ENCODE measurements around the gene CPLANE1.
A peak's percentile ranks its signal among the peaks of the same experiment; 100 is the strongest.
"Not testable (repeated sequence)": the region's sequence is repeated elsewhere in the genome, so short reads cannot be mapped to it uniquely, and the experiment has no call there.

CPLANE1 gene

DNA sequence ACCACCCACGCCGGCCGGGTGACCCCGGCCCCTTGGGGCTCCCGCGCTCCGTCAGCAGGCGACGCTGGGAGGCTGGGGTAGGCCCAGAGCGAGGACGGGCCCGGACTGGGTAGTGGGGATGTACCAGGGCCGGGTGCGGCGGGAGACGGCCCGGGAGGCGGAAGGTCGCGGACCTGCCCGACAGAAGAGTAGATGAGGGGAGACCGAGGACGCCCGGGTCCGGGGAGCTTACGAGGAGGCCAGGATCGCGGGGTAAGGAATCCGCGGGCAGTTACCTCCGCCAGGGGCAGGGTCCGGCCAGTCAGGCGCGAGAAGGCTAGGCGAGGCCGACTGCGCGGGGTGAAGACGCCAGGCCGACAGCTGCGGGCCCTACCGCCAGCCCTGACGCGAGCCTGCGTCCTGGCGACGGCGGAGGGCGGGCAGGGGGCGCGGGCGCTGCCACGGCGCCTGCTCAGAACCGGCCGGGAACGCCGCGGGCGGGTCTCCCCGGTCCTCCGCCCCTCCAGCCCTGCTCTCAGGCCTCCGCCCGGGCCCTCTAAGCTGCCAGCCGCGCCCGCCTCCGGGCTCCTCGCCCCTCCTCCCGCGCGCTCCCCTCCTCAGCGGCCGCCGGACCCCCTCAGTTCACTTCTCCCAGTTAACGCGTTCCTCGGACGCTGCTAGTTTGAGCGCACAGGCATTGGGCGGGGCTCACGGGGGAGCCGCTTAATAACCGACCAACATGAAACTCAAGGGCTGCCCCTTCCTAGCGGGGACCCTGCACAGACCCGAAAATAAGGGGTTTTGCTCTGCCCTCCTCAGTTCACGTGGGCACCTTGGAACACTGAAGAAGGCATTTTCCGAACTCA, at the start of gene CPLANE1:
Gene CPLANE1 (minus strand): TSS at position 407 of the 845 bp plus-strand sequence. CDS start 1,678 bp downstream, outside the sequence.
- H3K36me3 ChIP-seq (ENCODE audit: control insufficient read depth, insufficient read depth, low read length), result no peaks in the 10 kb centered on the region
- H3K9me3 ChIP-seq (ENCODE audit: control insufficient read depth, insufficient read depth, low read length), result no peaks in the 10 kb centered on the region
- peaks cover 8% of the 10 kb centered on the region; the same call in 1 of the 2 replicates for H3K4me1 ChIP-seq (ENCODE audit: control insufficient read depth, insufficient read depth, low read length)
- H3K4me3 ChIP-seq (ENCODE audit: low read depth, low read length), result peak within 1 kb of the TSS; percentile 81
- H3K27ac ChIP-seq (ENCODE audit: low read depth, low read length), result peak within 1 kb of the TSS; percentile 87
- H3K9ac ChIP-seq (ENCODE audit: low read depth, low read length), result peak within 1 kb of the TSS; percentile 66
- no peaks in the 10 kb centered on the region for H3K27me3 ChIP-seq (ENCODE audit: control insufficient read depth, insufficient read depth, low read length)

DNA sequence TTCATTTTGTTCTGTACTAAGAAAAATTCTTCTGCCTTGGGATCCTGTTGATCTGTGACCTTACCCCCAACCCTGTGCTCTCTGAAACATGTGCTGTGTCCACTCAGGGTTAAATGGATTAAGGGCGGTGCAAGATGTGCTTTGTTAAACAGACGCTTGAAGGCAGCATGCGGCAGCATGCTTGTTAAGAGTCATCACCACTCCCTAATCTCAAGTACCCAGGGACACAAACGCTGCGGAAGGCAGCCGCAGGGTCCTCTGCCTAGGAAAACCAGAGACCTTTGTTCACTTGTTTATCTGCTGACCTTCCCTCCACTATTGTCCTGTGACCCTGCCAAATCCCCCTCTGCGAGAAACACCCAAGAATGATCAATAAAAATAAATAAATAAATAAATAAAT, 47.1 kb upstream of the CPLANE1 start:
- not testable (repeated sequence) for H3K27ac ChIP-seq (ENCODE audit: low read depth, low read length); H3K4me1 ChIP-seq (ENCODE audit: control insufficient read depth, insufficient read depth, low read length); H3K4me3 ChIP-seq (ENCODE audit: low read depth, low read length); H3K9me3 ChIP-seq (ENCODE audit: control insufficient read depth, insufficient read depth, low read length); H3K27me3 ChIP-seq (ENCODE audit: control insufficient read depth, insufficient read depth, low read length); H3K9ac ChIP-seq (ENCODE audit: low read depth, low read length)
- peaks cover 78% of the 10 kb centered on the region for H3K36me3 ChIP-seq (ENCODE audit: control insufficient read depth, insufficient read depth, low read length)

DNA sequence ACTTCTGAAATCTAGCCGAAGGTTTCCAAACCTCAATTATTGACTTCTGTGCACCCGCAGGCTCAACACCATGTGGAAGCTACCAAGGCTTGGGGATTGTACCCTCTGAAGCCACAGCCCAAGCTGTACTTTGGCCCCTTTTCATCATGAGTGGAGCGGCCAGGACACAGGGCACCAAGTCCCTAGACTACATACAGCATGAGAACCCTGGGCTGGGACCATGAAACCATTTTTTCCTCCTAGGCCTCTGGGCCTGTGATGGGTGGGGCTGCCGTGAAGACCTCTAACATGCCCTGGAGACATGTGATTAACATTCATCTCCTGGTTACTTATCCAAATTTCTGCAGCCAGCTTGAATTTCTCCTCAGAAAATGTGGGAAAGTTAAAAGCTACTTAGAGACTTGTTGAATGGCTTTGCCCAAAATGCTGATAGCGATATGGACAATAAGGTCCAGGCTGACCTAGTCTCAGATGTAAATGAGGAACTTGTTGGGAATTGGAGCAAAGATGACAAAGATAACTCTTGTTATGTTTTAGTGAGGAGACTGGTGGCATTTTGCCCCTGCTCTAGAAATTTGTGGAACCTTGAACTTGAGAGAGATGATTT, 34.1 kb upstream of the CPLANE1 start:
- no peak overlapping the region for H3K4me3 ChIP-seq (ENCODE audit: low read depth, low read length)
- peaks cover 34% of the 10 kb centered on the region for H3K9me3 ChIP-seq (ENCODE audit: control insufficient read depth, insufficient read depth, low read length)
- no peak overlapping the region for H3K27ac ChIP-seq (ENCODE audit: low read depth, low read length)
- H3K4me1 ChIP-seq (ENCODE audit: control insufficient read depth, insufficient read depth, low read length), result no peaks in the 10 kb centered on the region
- H3K27me3 ChIP-seq (ENCODE audit: control insufficient read depth, insufficient read depth, low read length), result no peaks in the 10 kb centered on the region
- no peak overlapping the region for H3K9ac ChIP-seq (ENCODE audit: low read depth, low read length)
- no peaks in the 10 kb centered on the region; the same call in 1 of the 2 replicates for H3K36me3 ChIP-seq (ENCODE audit: control insufficient read depth, insufficient read depth, low read length)

DNA sequence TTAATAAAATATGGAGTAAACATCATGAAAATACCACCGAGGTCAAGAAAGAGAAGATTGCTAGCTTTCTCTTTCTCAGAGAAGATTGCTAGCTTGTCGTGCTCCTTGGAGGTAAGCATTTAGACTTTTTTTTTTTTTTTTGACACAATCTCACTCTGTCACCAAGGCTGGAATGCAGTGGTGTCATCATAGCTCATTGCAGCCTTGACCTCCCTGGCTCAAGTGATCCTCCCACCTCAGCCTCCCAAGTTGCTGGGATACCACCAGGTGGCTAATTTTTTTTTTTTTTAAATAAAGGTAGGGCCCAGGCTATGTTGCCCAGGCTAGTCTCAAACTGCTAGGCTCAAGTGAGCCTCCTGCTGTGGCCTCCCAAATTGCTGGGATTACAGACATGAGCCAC, 26.3 kb upstream of the CPLANE1 start:
- Histone ChIP-seq H3K4me1 (ENCODE audit: control insufficient read depth, insufficient read depth, low read length) (no peaks in the 10 kb centered on the region), H3K27ac (ENCODE audit: low read depth, low read length) (no peak overlapping the region), H3K4me3 (ENCODE audit: low read depth, low read length) (no peak overlapping the region), H3K36me3 (ENCODE audit: control insufficient read depth, insufficient read depth, low read length) (no peaks in the 10 kb centered on the region), H3K9me3 (ENCODE audit: control insufficient read depth, insufficient read depth, low read length) (peaks cover 14% of the 10 kb centered on the region), H3K9ac (ENCODE audit: low read depth, low read length) (no peak overlapping the region), H3K27me3 (ENCODE audit: control insufficient read depth, insufficient read depth, low read length) (no peaks in the 10 kb centered on the region)

DNA sequence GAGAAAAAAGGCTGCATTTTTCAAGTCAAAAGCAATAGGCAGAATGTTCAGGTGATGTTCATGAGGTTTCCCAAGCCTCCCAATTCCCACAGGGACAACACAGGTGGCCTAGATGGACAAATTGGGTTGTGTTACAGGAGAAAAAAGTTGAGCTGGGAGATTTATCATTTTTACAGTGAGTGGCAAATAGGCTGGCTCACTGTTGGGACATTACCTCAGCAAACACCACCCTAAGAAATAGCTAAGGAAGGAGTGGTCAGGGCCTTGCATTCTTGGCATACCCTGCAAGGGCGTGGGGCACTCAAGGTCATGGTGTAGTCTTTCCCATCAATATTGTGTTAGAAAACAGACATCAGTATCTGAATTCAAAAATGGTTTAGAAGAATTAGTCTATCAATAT, 23.3 kb upstream of the CPLANE1 start:
- H3K9ac ChIP-seq (ENCODE audit: low read depth, low read length), result no peak overlapping the region; the same call in 1 of the 2 replicates

DNA sequence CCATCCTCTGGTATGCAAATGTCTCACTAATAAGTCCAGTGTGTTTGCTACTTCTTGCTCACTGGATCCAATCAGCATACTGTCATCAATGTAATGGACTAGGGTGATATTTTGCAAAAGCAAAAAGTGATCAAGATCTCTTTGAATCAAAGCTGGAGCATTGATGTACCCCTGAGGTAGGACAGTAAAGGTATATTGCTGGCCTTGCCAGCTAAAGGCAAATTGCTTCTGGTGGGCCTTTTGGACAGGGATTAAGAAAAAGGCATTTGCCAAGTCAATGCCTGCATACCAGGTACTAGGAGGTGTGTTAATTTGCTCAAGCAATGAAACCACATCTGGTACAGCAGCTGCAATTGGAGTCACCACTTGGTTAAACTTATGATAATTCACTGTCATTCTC, 18.9 kb upstream of the CPLANE1 start:
- H3K9ac ChIP-seq (ENCODE audit: low read depth, low read length); H3K36me3 ChIP-seq (ENCODE audit: control insufficient read depth, insufficient read depth, low read length); H3K4me3 ChIP-seq (ENCODE audit: low read depth, low read length); H3K27me3 ChIP-seq (ENCODE audit: control insufficient read depth, insufficient read depth, low read length); H3K27ac ChIP-seq (ENCODE audit: low read depth, low read length); H3K9me3 ChIP-seq (ENCODE audit: control insufficient read depth, insufficient read depth, low read length); H3K4me1 ChIP-seq (ENCODE audit: control insufficient read depth, insufficient read depth, low read length): not testable (repeated sequence)

More for the DNA sequence above, 23.3 kb upstream of the CPLANE1 start:
- H3K36me3 ChIP-seq (ENCODE audit: control insufficient read depth, insufficient read depth, low read length), result no peaks in the 10 kb centered on the region
- no peaks in the 10 kb centered on the region for H3K27me3 ChIP-seq (ENCODE audit: control insufficient read depth, insufficient read depth, low read length)
- H3K9me3 ChIP-seq (ENCODE audit: control insufficient read depth, insufficient read depth, low read length), result no peaks in the 10 kb centered on the region; the same call in 1 of the 2 replicates
- no peaks in the 10 kb centered on the region for H3K4me1 ChIP-seq (ENCODE audit: control insufficient read depth, insufficient read depth, low read length)
- H3K4me3 ChIP-seq (ENCODE audit: low read depth, low read length), result no peak overlapping the region
- no peak overlapping the region for H3K27ac ChIP-seq (ENCODE audit: low read depth, low read length)

DNA sequence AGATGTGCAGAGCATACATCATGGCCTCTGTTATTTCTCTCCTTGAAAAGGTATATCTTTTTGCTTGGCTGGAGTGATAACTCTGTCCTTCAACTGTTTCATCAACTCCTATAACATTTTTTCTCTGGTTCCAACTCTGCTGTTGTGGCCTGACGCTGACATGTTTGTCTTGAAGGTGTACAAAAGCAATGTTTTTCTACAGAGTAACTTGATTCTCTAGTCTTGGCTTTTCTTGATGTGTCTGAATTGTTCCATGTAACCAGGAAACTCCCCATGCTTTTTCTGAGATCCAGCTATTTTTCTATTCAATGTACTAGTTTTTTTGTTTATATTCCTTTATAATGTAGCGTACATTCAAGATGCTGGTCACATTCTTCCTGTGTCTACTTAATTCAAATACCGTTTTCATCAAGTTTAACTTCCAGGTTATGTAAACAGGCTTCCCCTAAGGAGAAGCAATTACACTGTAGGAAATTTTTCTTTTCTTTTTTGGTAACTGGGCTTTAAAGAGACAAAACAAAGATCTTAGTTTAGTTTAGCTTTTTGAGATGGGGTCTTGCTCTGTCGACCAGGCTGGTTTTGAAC, 6.7 kb upstream of the CPLANE1 start:
- no peaks in the 10 kb centered on the region for H3K4me1 ChIP-seq (ENCODE audit: control insufficient read depth, insufficient read depth, low read length)
- no peaks in the 10 kb centered on the region for H3K36me3 ChIP-seq (ENCODE audit: control insufficient read depth, insufficient read depth, low read length)
- no peak overlapping the region for H3K9ac ChIP-seq (ENCODE audit: low read depth, low read length)
- H3K4me3 ChIP-seq (ENCODE audit: low read depth, low read length), result no peak overlapping the region
- no peaks in the 10 kb centered on the region for H3K27me3 ChIP-seq (ENCODE audit: control insufficient read depth, insufficient read depth, low read length)
- H3K9me3 ChIP-seq (ENCODE audit: control insufficient read depth, insufficient read depth, low read length), result no peaks in the 10 kb centered on the region
- no peak overlapping the region for H3K27ac ChIP-seq (ENCODE audit: low read depth, low read length)

DNA sequence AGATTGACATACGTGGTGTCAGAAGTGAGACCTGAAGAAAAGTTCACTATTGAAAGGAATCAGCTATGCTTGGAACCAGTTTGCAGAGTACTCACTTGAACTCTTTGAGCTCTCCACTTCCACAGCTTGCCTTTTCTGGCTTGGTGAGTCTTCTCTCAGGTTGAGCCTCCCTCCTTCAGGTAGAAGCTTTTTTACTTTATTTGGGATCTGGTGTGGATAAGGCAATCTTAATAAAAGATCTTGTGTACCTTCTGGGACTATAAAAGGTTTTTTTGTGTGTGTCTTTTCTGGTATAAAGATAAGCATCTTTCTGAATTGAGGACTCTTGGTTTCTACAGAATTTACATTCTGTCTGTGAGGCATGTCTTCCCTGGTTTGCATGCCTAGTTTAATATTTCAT, 5.4 kb upstream of the CPLANE1 start:
- no peak overlapping the region for H3K27ac ChIP-seq (ENCODE audit: low read depth, low read length)
- H3K4me1 ChIP-seq (ENCODE audit: control insufficient read depth, insufficient read depth, low read length), result peaks cover 8% of the 10 kb centered on the region; the same call in 1 of the 2 replicates
- H3K27me3 ChIP-seq (ENCODE audit: control insufficient read depth, insufficient read depth, low read length), result no peaks in the 10 kb centered on the region
- H3K4me3 ChIP-seq (ENCODE audit: low read depth, low read length), result no peak overlapping the region
- no peak overlapping the region for H3K9ac ChIP-seq (ENCODE audit: low read depth, low read length)
- no peaks in the 10 kb centered on the region for H3K9me3 ChIP-seq (ENCODE audit: control insufficient read depth, insufficient read depth, low read length)
- H3K36me3 ChIP-seq (ENCODE audit: control insufficient read depth, insufficient read depth, low read length), result no peaks in the 10 kb centered on the region

DNA sequence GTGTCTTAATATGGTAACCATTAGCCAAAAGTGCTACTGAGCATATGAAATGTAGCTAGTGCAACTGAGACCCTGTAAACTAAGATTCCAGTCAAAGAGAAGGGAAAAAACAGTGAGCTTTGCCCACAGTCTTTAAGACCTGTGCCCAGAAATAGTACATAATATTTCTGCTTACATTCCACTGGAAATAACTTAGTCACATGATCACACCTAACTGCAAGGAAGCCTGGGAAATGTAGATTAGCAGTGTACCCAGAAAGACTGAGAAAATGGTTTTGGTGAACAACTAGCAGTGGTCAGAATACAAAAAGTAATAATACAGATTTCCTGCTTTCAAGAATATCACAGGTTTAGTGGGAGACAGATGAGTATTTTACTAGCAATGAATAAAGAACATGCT, 2.5 kb upstream of the CPLANE1 start:
- Histone ChIP-seq H3K27ac (ENCODE audit: low read depth, low read length) (no peak overlapping the region), H3K27me3 (ENCODE audit: control insufficient read depth, insufficient read depth, low read length) (no peaks in the 10 kb centered on the region), H3K36me3 (ENCODE audit: control insufficient read depth, insufficient read depth, low read length) (no peaks in the 10 kb centered on the region), H3K4me3 (ENCODE audit: low read depth, low read length) (no peak overlapping the region), H3K9me3 (ENCODE audit: control insufficient read depth, insufficient read depth, low read length) (no peaks in the 10 kb centered on the region), H3K4me1 (ENCODE audit: control insufficient read depth, insufficient read depth, low read length) (peaks cover 8% of the 10 kb centered on the region; the same call in 1 of the 2 replicates), H3K9ac (ENCODE audit: low read depth, low read length) (no peak overlapping the region)

DNA sequence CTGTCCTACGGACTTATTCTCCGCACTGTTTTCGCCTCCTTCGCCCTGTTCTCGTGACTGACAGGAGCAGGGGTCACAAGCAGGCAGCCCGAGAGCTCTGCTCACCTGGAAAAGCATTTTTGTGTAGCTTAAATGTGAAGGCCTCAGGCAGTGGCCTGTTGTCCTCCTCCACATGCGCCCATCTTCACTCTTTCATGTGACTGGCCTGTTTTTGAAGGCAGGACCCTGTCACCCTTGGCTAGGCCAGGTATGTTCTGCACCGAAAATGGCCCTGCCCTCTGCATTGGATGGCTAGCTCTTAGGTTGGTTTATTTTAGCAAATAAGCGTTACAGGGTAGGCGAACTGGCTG, 614 bp upstream of the CPLANE1 start:
- peak overlapping the region; percentile 87 for H3K27ac ChIP-seq (ENCODE audit: low read depth, low read length)
- peak overlapping the region; percentile 81 for H3K4me3 ChIP-seq (ENCODE audit: low read depth, low read length)

More for the DNA sequence above, 614 bp upstream of the CPLANE1 start:
- H3K4me1 ChIP-seq (ENCODE audit: control insufficient read depth, insufficient read depth, low read length), result peaks cover 8% of the 10 kb centered on the region; the same call in 1 of the 2 replicates
- no peaks in the 10 kb centered on the region for H3K36me3 ChIP-seq (ENCODE audit: control insufficient read depth, insufficient read depth, low read length)
- H3K9me3 ChIP-seq (ENCODE audit: control insufficient read depth, insufficient read depth, low read length), result no peaks in the 10 kb centered on the region
- H3K27me3 ChIP-seq (ENCODE audit: control insufficient read depth, insufficient read depth, low read length), result no peaks in the 10 kb centered on the region
- peak overlapping the region; percentile 66; the same call in 1 of the 2 replicates for H3K9ac ChIP-seq (ENCODE audit: low read depth, low read length)
